ENCODE results near the gene TRPC1.
A peak's percentile ranks its signal among the peaks of the same experiment; 100 is the strongest.

TRPC1 gene

DNA sequence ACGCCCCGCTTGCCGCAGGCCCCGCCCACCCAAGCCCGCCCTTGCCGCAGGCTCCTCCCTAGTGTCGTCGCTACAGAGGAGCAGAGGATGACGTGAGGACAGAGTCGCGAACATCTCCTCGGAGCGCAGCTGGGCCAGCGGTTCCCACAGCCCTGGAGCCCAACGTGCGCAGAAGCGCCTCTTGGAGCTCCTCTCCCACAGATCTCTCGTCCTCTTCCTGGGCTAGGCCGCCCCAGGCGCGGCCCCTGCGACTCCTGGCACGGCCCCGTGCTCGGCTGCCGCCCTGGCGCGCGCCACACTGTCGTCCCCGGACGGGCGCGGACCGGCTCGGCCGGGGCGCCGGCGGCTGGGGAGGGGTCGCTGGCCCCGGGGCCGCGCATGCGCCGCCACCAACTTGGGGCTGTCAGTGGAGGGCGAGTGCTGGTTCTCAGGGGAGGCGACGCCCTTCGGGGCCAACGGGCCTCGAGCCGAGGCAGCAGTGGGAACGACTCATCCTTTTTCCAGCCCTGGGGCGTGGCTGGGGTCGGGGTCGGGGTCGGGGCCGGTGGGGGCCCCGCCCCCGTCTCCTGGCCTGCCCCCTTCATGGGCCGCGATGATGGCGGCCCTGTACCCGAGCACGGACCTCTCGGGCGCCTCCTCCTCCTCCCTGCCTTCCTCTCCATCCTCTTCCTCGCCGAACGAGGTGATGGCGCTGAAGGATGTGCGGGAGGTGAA lies at the start of gene TRPC1:
Gene TRPC1 (plus strand): TSS at position 67 of the 714 bp plus-strand sequence. CDS start 526 bp downstream, at position 593.
- no peaks in the 10 kb centered on the region for H3K9me2 ChIP-seq (replicated peaks; ENCODE audit: insufficient read depth, low read length)
- H3K4me2 ChIP-seq (ENCODE audit: low read depth, low read length, poor library complexity, severe bottlenecking), result peak within 1 kb of the TSS; percentile 94
- H3K27me3 ChIP-seq (ENCODE audit: low read length), result no peaks in the 10 kb centered on the region
- H3F3A ChIP-seq (ENCODE audit: insufficient read depth), result no peaks in the 10 kb centered on the region
- no peak within 1 kb of the TSS for H3K27ac ChIP-seq (ENCODE audit: low read depth, low read length)
- no peaks in the 10 kb centered on the region for H3K79me2 ChIP-seq (ENCODE audit: insufficient read depth, low read length)
- TF ChIP-seq, protein P1, sequence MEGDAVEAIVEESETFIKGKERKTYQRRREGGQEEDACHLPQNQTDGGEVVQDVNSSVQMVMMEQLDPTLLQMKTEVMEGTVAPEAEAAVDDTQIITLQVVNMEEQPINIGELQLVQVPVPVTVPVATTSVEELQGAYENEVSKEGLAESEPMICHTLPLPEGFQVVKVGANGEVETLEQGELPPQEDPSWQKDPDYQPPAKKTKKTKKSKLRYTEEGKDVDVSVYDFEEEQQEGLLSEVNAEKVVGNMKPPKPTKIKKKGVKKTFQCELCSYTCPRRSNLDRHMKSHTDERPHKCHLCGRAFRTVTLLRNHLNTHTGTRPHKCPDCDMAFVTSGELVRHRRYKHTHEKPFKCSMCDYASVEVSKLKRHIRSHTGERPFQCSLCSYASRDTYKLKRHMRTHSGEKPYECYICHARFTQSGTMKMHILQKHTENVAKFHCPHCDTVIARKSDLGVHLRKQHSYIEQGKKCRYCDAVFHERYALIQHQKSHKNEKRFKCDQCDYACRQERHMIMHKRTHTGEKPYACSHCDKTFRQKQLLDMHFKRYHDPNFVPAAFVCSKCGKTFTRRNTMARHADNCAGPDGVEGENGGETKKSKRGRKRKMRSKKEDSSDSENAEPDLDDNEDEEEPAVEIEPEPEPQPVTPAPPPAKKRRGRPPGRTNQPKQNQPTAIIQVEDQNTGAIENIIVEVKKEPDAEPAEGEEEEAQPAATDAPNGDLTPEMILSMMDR (IDR thresholded peaks at IDR 0.05; ENCODE audit: insufficient read depth, low read length, poor library complexity, severe bottlenecking), result no peak
- TF ChIP-seq EZH2phosphoT487 (conservative IDR thresholded peaks at IDR 0.05; ENCODE audit: low read length), result no peak
- peak within 1 kb of the TSS; percentile 85 for H3K4me3 ChIP-seq (ENCODE audit: insufficient read depth, low read length, poor library complexity, severe bottlenecking)
- peaks cover 7% of the 10 kb centered on the region; the same call in 1 of the 2 replicates for H4K20me1 ChIP-seq (ENCODE audit: low read depth, low read length)
- H3K9me3 ChIP-seq (ENCODE audit: insufficient read depth, low read length), result no peaks in the 10 kb centered on the region
- H3K36me3 ChIP-seq (ENCODE audit: low read length), result no peaks in the 10 kb centered on the region
- H2AFZ ChIP-seq (ENCODE audit: low read depth, low read length, severe bottlenecking), result peak within 1 kb of the TSS; percentile 97
- peak within 1 kb of the TSS; percentile 56 for H3K9ac ChIP-seq (ENCODE audit: low read length)

- Histone ChIP-seq H3F3A (ENCODE audit: insufficient read depth) (no peaks in the 10 kb centered on the region), H3K9ac (ENCODE audit: low read length) (no peak overlapping the region), H3K79me2 (ENCODE audit: insufficient read depth, low read length) (no peaks in the 10 kb centered on the region), H3K36me3 (ENCODE audit: low read length) (peaks cover 7% of the 10 kb centered on the region; the same call in 1 of the 2 replicates), H3K27me3 (ENCODE audit: low read length) (no peaks in the 10 kb centered on the region), H3K4me2 (ENCODE audit: low read depth, low read length, poor library complexity, severe bottlenecking) (no peak overlapping the region), H3K9me3 (ENCODE audit: insufficient read depth, low read length) (no peaks in the 10 kb centered on the region), H2AFZ (ENCODE audit: low read depth, low read length, severe bottlenecking) (no peak overlapping the region), H3K27ac (ENCODE audit: low read depth, low read length) (no peak overlapping the region), H3K9me2 (replicated peaks; ENCODE audit: insufficient read depth, low read length) (no peaks in the 10 kb centered on the region), H3K4me3 (ENCODE audit: insufficient read depth, low read length, poor library complexity, severe bottlenecking) (no peak overlapping the region), H4K20me1 (ENCODE audit: low read depth, low read length) (no peaks in the 10 kb centered on the region)
- TF ChIP-seq, protein P1 (IDR thresholded peaks at IDR 0.05; ENCODE audit: insufficient read depth, low read length, poor library complexity, severe bottlenecking), result no peak
- TF ChIP-seq EZH2phosphoT487 (conservative IDR thresholded peaks at IDR 0.05; ENCODE audit: low read length), result no peak
Measured at GRCh38 chr3:142676151-142676550, 47.7 kb upstream of the TRPC1 start.

DNA sequence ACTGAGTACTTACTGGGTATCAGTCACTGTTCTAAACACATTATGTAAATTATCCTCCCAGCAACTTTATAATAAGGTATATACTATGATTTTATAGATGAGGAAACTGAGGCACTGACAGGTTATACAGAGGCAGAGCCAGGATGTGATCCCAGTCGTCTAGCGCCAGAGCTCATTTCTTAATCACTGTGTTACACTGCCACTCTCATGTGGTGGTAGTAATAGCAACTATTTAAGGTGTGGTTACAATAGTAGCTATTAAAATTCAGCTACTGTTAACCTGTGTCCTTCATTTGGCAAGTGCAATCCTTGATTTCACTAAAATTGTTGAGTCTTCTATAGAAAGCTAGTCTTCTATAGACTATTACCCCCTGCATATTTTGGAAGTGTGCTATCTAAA lies 43.1 kb upstream of the TRPC1 start:
- Histone ChIP-seq H3K4me2 (ENCODE audit: low read depth, low read length, poor library complexity, severe bottlenecking) (no peak overlapping the region), H2AFZ (ENCODE audit: low read depth, low read length, severe bottlenecking) (no peak overlapping the region), H3K36me3 (ENCODE audit: low read length) (peaks cover 3% of the 10 kb centered on the region; the same call in 1 of the 2 replicates), H3K27me3 (ENCODE audit: low read length) (no peaks in the 10 kb centered on the region), H3K9me3 (ENCODE audit: insufficient read depth, low read length) (no peaks in the 10 kb centered on the region), H3K79me2 (ENCODE audit: insufficient read depth, low read length) (no peaks in the 10 kb centered on the region), H3K27ac (ENCODE audit: low read depth, low read length) (no peak overlapping the region), H3K9me2 (replicated peaks; ENCODE audit: insufficient read depth, low read length) (no peaks in the 10 kb centered on the region), H4K20me1 (ENCODE audit: low read depth, low read length) (no peaks in the 10 kb centered on the region), H3F3A (ENCODE audit: insufficient read depth) (no peaks in the 10 kb centered on the region), H3K4me3 (ENCODE audit: insufficient read depth, low read length, poor library complexity, severe bottlenecking) (no peak overlapping the region), H3K9ac (ENCODE audit: low read length) (no peak overlapping the region)
- TF ChIP-seq EZH2phosphoT487 (conservative IDR thresholded peaks at IDR 0.05; ENCODE audit: low read length), result no peak
- TF ChIP-seq, protein P1 (IDR thresholded peaks at IDR 0.05; ENCODE audit: insufficient read depth, low read length, poor library complexity, severe bottlenecking), result no peak
